ENCODE results near the gene ATP11A.

ATP11A gene

DNA sequence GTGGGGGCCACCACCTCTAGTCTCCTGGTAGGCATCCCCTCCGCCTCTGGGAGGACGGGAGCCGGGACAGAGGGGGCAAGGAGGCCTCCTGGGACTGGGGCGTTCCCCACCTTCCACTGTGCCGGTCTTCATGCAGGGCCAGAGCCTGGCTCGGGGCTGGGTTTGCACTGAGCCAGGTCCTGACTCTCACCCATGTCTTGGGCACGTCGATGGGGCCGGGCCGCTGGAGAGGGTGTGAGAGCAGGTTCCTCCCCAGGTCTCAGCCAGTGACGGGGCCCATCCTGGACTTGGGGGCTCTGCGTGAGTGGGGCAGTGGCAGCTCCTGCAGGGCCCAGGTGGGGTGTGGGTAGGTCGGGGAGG lies 26.6 kb downstream of the ATP11A start:
- no peak overlapping the region for H3K4me3 ChIP-seq (ENCODE audit: low read depth, low read length)
- DNase-seq (ENCODE audit: low read depth): no peak
- TF ChIP-seq, protein P1, sequence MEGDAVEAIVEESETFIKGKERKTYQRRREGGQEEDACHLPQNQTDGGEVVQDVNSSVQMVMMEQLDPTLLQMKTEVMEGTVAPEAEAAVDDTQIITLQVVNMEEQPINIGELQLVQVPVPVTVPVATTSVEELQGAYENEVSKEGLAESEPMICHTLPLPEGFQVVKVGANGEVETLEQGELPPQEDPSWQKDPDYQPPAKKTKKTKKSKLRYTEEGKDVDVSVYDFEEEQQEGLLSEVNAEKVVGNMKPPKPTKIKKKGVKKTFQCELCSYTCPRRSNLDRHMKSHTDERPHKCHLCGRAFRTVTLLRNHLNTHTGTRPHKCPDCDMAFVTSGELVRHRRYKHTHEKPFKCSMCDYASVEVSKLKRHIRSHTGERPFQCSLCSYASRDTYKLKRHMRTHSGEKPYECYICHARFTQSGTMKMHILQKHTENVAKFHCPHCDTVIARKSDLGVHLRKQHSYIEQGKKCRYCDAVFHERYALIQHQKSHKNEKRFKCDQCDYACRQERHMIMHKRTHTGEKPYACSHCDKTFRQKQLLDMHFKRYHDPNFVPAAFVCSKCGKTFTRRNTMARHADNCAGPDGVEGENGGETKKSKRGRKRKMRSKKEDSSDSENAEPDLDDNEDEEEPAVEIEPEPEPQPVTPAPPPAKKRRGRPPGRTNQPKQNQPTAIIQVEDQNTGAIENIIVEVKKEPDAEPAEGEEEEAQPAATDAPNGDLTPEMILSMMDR (IDR thresholded peaks at IDR 0.05; ENCODE audit: low read depth, low read length, missing control alignments): no peak

DNA sequence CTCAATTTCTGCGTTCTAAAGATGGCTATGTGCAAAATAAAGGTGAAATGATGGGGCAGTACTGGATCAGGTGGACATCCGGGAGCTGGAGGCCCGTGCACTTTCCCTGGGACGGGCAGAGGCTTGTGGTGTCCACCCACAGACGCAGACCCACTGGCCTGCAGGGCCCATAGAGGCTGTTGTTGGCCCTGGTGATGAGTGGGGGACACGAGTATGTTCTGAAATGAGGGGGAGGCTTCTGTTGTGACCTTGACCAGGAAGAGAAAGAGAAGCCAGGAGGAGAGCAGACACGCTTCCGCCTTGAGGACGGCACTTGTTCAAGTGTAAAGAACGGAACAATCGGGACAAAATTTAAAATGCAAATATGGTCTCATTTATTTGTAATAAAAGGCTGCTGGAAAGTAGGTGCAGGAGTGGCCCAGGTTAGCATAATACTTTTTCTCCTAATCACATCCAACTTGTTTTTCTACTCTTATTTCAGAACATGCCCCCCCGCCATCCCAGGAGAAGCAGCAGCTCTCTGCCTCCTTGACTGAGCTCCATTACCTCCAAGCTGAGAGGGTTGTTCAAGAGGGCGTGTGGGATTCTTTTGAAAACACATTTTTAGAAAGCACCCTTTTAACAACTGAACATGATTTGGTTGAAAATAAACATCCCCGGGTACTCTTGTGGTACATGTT lies 27.1 kb downstream of the ATP11A start:
- DNase-seq (ENCODE audit: low read depth): no peak
- H3K4me3 ChIP-seq (ENCODE audit: low read depth, low read length): no peak overlapping the region
- TF ChIP-seq, protein P1 (IDR thresholded peaks at IDR 0.05; ENCODE audit: low read depth, low read length, missing control alignments): no peak

DNA sequence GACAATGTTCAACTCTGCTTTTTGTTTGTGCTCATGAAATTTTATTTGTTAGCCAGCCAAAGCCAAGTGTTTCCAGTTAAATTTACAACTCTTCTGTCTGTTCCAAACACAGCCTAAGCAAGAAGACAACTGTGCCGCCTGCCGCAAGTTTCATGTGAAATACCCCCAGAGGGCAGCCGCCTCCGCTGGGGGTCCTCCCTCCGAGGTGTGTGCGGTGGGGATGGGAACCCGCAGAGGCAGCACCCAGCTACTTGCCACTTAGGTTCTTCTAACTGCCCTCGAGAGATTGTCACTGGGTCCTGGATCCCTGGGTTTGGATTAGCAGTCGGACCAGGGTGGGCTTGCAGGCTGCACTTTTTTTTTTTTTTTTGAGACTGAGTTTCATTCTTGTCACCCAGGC lies 28.5 kb downstream of the ATP11A start:
- H3K4me3 ChIP-seq (ENCODE audit: low read depth, low read length): no peak overlapping the region
- DNase-seq (ENCODE audit: low read depth): no peak
- TF ChIP-seq, protein P1 (IDR thresholded peaks at IDR 0.05; ENCODE audit: low read depth, low read length, missing control alignments): no peak

DNA sequence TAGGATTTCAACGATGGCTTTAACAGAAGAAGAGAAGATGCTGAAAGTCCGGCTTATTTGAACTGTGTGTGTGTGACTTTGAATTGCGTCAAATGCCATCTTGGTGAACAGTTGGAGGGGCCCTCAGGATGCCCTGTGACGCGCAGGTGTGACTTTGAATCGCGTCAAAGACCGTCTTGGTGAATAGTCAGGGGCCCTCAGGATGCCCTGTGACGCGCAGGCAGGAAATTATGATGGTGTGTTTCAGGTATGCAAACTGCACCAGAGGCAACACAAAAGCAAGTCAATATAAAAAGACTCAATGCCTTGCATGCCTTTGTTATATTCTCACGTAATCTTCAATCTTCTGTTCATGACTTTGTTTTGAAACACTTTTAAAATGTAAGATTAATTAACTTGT lies 29.2 kb downstream of the ATP11A start:
- TF ChIP-seq, protein P1 (IDR thresholded peaks at IDR 0.05; ENCODE audit: low read depth, low read length, missing control alignments): no peak
- DNase-seq (ENCODE audit: low read depth): no peak
- no peak overlapping the region for H3K4me3 ChIP-seq (ENCODE audit: low read depth, low read length)

DNA sequence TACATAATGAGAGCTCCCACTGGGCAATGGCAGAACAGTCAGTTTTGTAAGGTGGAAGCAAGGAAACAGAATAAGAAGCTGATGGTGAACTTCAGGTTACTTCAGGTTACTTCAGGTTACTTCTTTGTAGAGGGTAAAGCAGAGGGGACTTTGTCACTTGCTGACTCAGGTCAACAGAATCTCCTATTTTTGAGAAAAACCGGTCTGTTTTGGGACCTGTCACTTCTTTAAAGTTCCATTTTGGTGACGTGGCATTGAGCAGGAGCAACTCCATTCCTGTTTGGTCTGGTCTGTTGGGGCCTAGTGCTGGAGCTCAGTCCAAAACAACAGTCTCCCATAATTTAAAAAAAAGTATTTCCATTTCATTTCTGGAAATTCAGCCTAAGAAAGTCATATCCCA lies 29.7 kb downstream of the ATP11A start:
- DNase-seq (ENCODE audit: low read depth): no peak
- TF ChIP-seq, protein P1 (IDR thresholded peaks at IDR 0.05; ENCODE audit: low read depth, low read length, missing control alignments): no peak
- no peak overlapping the region for H3K4me3 ChIP-seq (ENCODE audit: low read depth, low read length)

DNA sequence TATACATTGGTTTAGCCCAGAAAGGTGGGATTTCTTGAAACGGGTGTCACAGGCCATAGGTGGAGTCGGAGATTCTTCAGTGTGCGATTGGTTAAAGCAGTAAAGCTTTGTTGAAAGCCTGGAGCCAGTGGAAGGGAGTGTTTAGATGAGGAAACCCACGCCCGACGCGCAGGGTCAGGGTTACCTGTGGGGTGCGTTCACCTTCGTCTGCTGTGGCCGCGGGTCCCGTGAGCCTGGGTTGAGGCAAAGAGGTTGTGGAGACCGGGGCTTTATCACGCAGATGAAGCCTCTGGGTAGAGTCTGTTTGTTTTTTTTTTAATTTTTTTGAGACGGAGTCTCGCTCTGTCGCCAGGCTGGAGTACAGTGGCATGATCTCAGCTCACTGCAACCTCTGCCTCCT lies 30.4 kb downstream of the ATP11A start:
- DNase-seq (ENCODE audit: low read depth): no peak
- TF ChIP-seq, protein P1 (IDR thresholded peaks at IDR 0.05; ENCODE audit: low read depth, low read length, missing control alignments): no peak

DNA sequence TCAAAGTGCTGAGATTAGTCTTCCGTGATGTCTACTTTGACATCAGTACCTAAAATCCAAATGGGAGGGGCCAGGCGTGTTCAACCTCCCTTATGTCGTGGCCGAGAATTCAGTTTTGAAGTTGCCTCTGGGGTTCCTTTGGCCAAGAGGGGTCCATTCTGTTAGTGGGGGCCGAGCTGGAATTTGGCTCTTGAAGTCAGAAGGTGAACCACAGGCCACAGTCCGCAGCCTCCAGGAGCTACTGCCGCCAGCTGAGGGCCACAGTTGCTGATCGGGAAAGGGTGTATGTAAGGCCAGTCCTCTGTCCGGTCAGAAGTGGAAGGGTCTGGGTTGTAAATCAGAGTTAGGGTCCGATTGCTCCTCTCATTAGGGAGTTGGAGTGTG lies 31.0 kb downstream of the ATP11A start:
- no peak for DNase-seq (ENCODE audit: low read depth)
- H3K4me3 ChIP-seq (ENCODE audit: low read depth, low read length): no peak overlapping the region
- TF ChIP-seq, protein P1 (IDR thresholded peaks at IDR 0.05; ENCODE audit: low read depth, low read length, missing control alignments): no peak

More for the DNA sequence above, 30.4 kb downstream of the ATP11A start:
- H3K4me3 ChIP-seq (ENCODE audit: low read depth, low read length): no peak overlapping the region
